ENCODE data around the gene TRPV3. TPM values are rescaled to one million over a fixed set of nuclear protein-coding genes. Genes with fewer than 3 reads are reported as not detected.
"Not testable (repeated sequence)": the region's sequence is repeated elsewhere in the genome, so short reads cannot be mapped to it uniquely, and the experiment has no call there.

The TRPV3 gene
- total RNA-seq, 1 donor from 2014 or later: 0.26 TPM

GRCh38 chr17:3572231-3572630 is 14.6 kb upstream of the TRPV3 start:
- intact Hi-C loops (cut with DNase I): no loop called here

GRCh38 chr17:3571043-3571900 is 13.7 kb upstream of the TRPV3 start:
- no peak for DNase-seq
- H3K27me3 ChIP-seq: no peaks in the 10 kb centered on the region

More at GRCh38 chr17:3572231-3572630, 14.6 kb upstream of the TRPV3 start:
- Histone ChIP-seq H3K4me3 (no peak overlapping the region), H3K36me3 (peaks cover 8% of the 10 kb centered on the region), H3K27ac (no peak overlapping the region), H3K4me1 (no peaks in the 10 kb centered on the region), H3K27me3 (no peaks in the 10 kb centered on the region), H3K9me3 (no peaks in the 10 kb centered on the region)
- no peak for TF ChIP-seq CTCF (IDR thresholded peaks at IDR 0.05)
- ATAC-seq (peak; percentile 19), DNase-seq (no peak)

GRCh38 chr17:3569534-3570137 is 12.0 kb upstream of the TRPV3 start:
- Histone ChIP-seq H3K4me3 (no peak overlapping the region), H3K36me3 (peaks cover 8% of the 10 kb centered on the region), H3K4me1 (no peaks in the 10 kb centered on the region), H3K27me3 (no peaks in the 10 kb centered on the region), H3K27ac (no peak overlapping the region), H3K9me3 (no peaks in the 10 kb centered on the region)
- DNase-seq (no peak), ATAC-seq (no peak)
- intact Hi-C loops (cut with DNase I): no loop called here
- TF ChIP-seq CTCF (IDR thresholded peaks at IDR 0.05): no peak

More at GRCh38 chr17:3571043-3571900, 13.7 kb upstream of the TRPV3 start:
- no peak overlapping the region for H3K27ac ChIP-seq
- TF ChIP-seq CTCF (IDR thresholded peaks at IDR 0.05): no peak
- intact Hi-C loops (cut with DNase I): no loop called here
- peaks cover 8% of the 10 kb centered on the region for H3K36me3 ChIP-seq
- H3K4me3 ChIP-seq: no peak overlapping the region
- peak; percentile 12 for ATAC-seq
- no peaks in the 10 kb centered on the region for H3K9me3 ChIP-seq
- H3K4me1 ChIP-seq: no peaks in the 10 kb centered on the region

GRCh38 chr17:3566551-3566950 is 8.9 kb upstream of the TRPV3 start:
- no peak for ATAC-seq
- Histone ChIP-seq H3K9me3 (no peaks in the 10 kb centered on the region), H3K36me3 (peaks cover 2% of the 10 kb centered on the region), H3K27ac (no peak overlapping the region), H3K4me3 (no peak overlapping the region), H3K4me1 (no peaks in the 10 kb centered on the region), H3K27me3 (no peaks in the 10 kb centered on the region)
- intact Hi-C loops (cut with DNase I): no loop called here
- no peak for DNase-seq
- TF ChIP-seq CTCF (IDR thresholded peaks at IDR 0.05): no peak

GRCh38 chr17:3565143-3565542 is 7.5 kb upstream of the TRPV3 start:
- H3K36me3 ChIP-seq: no peaks in the 10 kb centered on the region
- TF ChIP-seq CTCF (IDR thresholded peaks at IDR 0.05): no peak
- no peaks in the 10 kb centered on the region for H3K27me3 ChIP-seq
- no peak overlapping the region for H3K4me3 ChIP-seq
- no peak overlapping the region for H3K27ac ChIP-seq
- no peak for DNase-seq
- intact Hi-C loops (cut with DNase I): no loop called here
- no peaks in the 10 kb centered on the region for H3K9me3 ChIP-seq
- ATAC-seq: no peak
- no peaks in the 10 kb centered on the region for H3K4me1 ChIP-seq

- ATAC-seq; H3K4me1 ChIP-seq; H3K27ac ChIP-seq; H3K4me3 ChIP-seq; intact Hi-C loops (cut with DNase I); H3K9me3 ChIP-seq; H3K27me3 ChIP-seq; DNase-seq; H3K36me3 ChIP-seq: not testable (repeated sequence)
Measured at GRCh38 chr17:3564241-3564640, 6.6 kb upstream of the TRPV3 start.

Measured in upper lobe of right lung (tissue), 1 donor.